Umbilical cord (tissue), 2 donors: ENCODE results near the gene IFT81. TPM values are rescaled to one million over a fixed set of nuclear protein-coding genes. Genes with fewer than 3 reads are reported as not detected.
A peak's percentile ranks its signal among the peaks of the same experiment; 100 is the strongest.

Experiments used
- DNase-seq: peaks from one replicate; pipeline ENCODE4 v3.0.0-alpha.2; 2015; ENCODE audit warnings: low spot score
- total RNA-seq: library from RNA; depleted of rRNA; stranded (reverse); fragments of >200 nt; gene quantifications from one replicate; pipeline ENCODE4 v1.2.3, GENCODE V29; 2014; ENCODE audit warnings: low replicate concordance; ENCODE audit not compliant: insufficient read depth

IFT81 gene
- total RNA-seq, 1 donor from 2014 or later = 34.9 TPM

- DNase-seq = no peak
Observed at GRCh38 chr12:110149086-110149660, 25.0 kb downstream of the IFT81 start.

- DNase-seq = no peak
Observed at GRCh38 chr12:110156766-110157165, 32.6 kb downstream of the IFT81 start.

- DNase-seq = no peak
Observed at GRCh38 chr12:110157539-110157938, 33.4 kb downstream of the IFT81 start.

GRCh38 chr12:110159671-110160245, 35.6 kb downstream of the IFT81 start:
- DNase-seq = no peak

- DNase-seq = no peak
Observed at GRCh38 chr12:110165540-110166159, 41.5 kb downstream of the IFT81 start.

- DNase-seq = no peak
Observed at GRCh38 chr12:110168732-110169455, 44.7 kb downstream of the IFT81 start.

- peak; percentile 55 for DNase-seq
Observed at GRCh38 chr12:110170535-110171185, 46.5 kb downstream of the IFT81 start.

GRCh38 chr12:110171186-110171538, 47.0 kb downstream of the IFT81 start:
- no peak for DNase-seq

GRCh38 chr12:110171636-110172035, 47.5 kb downstream of the IFT81 start:
- DNase-seq = peak; percentile 10

GRCh38 chr12:110174373-110174996, 50.3 kb downstream of the IFT81 start:
- peak; percentile 12 for DNase-seq

- DNase-seq = no peak
Observed at GRCh38 chr12:110175201-110175600, 51.0 kb downstream of the IFT81 start.

GRCh38 chr12:110176745-110177144, 52.6 kb downstream of the IFT81 start:
- DNase-seq = peak; percentile 84

GRCh38 chr12:110179291-110179690, 55.1 kb downstream of the IFT81 start:
- DNase-seq = peak; percentile 44

- DNase-seq = peak; percentile 4
Observed at GRCh38 chr12:110180591-110181005, 56.4 kb downstream of the IFT81 start.

- no peak for DNase-seq
Observed at GRCh38 chr12:110182281-110182680, 58.1 kb downstream of the IFT81 start.

- no peak for DNase-seq
Observed at GRCh38 chr12:110183386-110183785, 59.2 kb downstream of the IFT81 start.

GRCh38 chr12:110185626-110186025, 61.5 kb downstream of the IFT81 start:
- no peak for DNase-seq

GRCh38 chr12:110186059-110186458, 61.9 kb downstream of the IFT81 start:
- no peak for DNase-seq

GRCh38 chr12:110193196-110193595, 69.0 kb downstream of the IFT81 start:
- no peak for DNase-seq

GRCh38 chr12:110197003-110197402, 72.8 kb downstream of the IFT81 start:
- no peak for DNase-seq

GRCh38 chr12:110198386-110198785, 74.2 kb downstream of the IFT81 start:
- no peak for DNase-seq
